AG09309 (cell line): ENCODE data around the gene TRAP1.

Experiments
- DNase-seq: peaks from one replicate; pipeline ENCODE4 v3.0.0-alpha.2; 2010; ENCODE audit warnings: low read depth
- H3K4me3 ChIP-seq: 2 replicates; pipeline ENCODE4 v1.5.1; 2011; ENCODE audit warnings: mild to moderate bottlenecking, low read depth, low read length, moderate library complexity; ENCODE audit not compliant: control insufficient read depth
- TF ChIP-seq, protein P1 (sequence below): IDR thresholded peaks from 2 replicates; pipeline ENCODE4 v1.5.1; 2011; ENCODE audit warnings: mild to moderate bottlenecking, low read depth, low read length, inconsistent platforms; ENCODE audit not compliant: insufficient read depth, control insufficient read depth; ENCODE audit errors: missing control alignments

TRAP1 gene

DNA sequence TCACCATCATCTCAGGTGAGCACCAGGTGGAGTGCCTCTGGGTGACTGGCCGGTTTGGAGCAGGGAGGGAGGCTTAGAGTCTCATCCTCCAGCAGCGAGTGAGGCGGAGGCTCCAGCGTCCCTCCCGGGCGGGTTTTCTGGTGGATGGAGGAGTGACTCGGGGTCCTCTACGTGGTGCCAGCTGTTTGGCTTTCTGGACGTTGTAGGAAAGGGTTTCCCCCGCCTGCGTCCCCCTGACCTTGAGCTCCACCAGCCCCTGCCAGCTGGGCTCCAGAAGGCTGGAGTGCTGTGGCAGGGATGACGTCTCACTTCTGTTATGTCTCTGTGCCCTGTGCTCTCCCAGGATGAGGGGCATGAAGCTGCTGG is 62.3 kb downstream of the TRAP1 start:
- TF ChIP-seq, protein P1, sequence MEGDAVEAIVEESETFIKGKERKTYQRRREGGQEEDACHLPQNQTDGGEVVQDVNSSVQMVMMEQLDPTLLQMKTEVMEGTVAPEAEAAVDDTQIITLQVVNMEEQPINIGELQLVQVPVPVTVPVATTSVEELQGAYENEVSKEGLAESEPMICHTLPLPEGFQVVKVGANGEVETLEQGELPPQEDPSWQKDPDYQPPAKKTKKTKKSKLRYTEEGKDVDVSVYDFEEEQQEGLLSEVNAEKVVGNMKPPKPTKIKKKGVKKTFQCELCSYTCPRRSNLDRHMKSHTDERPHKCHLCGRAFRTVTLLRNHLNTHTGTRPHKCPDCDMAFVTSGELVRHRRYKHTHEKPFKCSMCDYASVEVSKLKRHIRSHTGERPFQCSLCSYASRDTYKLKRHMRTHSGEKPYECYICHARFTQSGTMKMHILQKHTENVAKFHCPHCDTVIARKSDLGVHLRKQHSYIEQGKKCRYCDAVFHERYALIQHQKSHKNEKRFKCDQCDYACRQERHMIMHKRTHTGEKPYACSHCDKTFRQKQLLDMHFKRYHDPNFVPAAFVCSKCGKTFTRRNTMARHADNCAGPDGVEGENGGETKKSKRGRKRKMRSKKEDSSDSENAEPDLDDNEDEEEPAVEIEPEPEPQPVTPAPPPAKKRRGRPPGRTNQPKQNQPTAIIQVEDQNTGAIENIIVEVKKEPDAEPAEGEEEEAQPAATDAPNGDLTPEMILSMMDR, result no peak
- DNase-seq, result no peak
- no peak overlapping the region for H3K4me3 ChIP-seq

DNA sequence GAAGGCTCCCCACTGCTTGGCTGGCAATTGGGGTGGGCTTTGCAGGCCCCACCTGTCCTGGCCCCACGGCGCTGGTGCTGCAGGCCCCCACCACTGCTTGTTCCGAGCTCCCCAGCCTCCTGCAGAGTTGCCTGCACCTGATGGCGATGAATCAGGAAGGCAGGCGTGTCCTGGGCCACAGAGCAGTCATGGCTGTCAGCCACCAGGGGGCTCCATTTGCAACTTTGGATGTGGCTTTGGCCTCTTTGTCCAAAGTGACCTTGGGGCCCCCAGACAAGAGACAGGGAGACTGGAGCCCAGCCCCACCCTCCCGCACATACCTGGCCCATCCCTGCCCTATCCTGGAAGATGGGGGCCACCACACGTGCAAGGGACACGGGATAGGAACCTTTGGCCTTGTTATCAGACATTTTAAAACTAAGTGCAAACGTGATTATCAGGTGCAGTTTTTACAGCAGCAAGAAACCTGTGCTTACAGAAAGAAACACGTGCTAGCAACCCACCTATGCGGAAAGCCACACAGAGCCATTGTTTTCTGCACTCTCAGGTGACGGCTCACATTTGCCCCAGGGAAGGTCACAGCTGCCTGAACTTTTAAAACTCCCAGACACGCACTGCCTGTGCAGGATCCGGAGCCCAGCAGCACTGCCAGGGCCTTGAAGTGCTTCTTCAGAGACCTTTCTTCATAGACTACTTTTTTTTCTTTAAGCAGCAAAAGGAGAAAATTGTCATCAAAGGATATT is 62.9 kb downstream of the TRAP1 start, which contains the start of gene DNASE1:
Gene DNASE1 (plus strand): TSS at position 443 of the 743 bp plus-strand sequence. CDS start 683 bp downstream, outside the sequence.
- TF ChIP-seq, protein P1, result peak; percentile 76
- no peak within 1 kb of the TSS for H3K4me3 ChIP-seq
- peak; percentile 7 for DNase-seq

DNA sequence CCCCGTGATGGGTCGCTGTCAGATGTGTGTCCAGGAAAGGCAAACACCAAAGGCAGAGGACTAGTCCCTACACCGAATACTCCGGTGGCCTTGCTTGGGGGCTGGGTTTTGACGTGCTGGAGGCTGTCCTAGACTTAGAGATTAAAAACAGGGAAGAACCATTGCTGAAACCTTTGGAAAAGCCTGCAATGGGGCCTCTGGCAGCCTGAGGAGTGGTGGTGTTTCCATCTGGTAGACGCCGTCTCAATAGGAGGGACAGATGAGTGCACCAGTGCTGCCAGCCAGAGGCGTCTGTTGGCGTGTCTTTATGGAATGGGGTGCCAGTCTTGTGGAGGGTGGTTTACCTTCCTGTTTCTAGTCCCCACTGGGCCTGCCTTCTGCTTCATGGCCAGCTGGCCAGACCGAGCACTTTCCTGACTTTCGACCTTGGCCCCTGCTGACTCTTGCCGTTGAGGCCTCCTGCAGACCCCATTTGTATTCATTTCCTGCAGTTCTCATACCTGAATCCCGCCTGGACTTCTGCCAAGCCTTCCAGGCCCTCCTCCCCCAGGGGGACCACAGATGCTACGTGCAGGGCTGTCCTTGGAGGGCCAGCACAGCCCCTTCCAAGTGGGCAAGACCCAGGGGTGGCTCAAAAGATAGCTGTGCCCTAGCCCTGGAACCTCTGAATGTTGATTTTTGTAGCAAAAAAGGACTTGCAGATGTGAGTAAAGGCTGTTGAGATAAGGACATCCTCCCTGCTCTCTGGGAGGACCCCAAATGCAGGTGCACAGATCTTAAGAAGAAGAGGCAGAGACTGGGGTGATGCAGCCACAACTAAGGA is 64.7 kb downstream of the TRAP1 start:
- TF ChIP-seq, protein P1, result no peak
- DNase-seq, result no peak
- H3K4me3 ChIP-seq, result no peak overlapping the region

DNA sequence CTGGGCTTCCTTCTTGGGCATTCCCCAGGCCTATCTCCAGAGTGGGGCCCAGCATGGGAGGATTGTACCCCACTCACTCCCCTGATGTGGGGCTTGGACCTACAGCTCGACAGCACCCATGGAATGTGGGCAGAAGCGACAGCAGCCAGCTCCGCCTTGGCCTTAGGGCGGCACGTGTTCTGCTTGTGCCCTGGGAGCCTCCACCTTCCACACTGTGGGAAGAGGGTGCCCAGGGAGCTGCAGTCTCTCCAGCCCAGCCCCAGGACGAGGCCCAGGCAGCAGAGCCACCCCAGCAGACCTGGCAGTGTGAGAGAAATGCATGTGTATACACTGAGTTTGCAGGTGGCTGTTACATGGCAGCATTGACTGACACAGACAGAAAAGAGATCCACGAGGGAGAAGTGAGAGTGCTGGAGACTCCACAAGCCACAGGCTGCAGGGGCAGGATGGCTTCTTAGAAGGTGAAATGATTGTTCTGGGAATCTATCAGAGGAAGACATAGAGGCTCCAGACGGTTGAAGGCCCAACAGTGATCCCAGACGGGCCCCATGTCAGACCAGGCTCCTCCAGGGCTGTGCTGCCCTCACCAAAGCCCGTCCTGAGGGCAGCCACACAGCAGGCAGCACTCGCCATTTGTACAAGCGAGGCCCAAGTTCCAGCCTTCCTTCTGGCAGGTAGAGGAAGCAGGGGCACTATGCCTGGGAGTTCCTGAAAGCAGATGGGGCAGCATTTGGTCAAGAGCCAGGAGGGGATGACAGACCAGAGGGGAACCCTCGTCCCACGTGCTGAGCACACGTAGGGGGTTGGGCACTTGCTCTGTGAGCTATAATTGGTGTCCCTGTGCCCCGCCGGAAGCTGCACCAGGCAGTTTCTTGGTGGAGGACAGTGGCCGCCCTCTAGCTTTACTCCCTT is 65.6 kb downstream of the TRAP1 start:
- TF ChIP-seq, protein P1, result no peak
- no peak overlapping the region for H3K4me3 ChIP-seq

DNA sequence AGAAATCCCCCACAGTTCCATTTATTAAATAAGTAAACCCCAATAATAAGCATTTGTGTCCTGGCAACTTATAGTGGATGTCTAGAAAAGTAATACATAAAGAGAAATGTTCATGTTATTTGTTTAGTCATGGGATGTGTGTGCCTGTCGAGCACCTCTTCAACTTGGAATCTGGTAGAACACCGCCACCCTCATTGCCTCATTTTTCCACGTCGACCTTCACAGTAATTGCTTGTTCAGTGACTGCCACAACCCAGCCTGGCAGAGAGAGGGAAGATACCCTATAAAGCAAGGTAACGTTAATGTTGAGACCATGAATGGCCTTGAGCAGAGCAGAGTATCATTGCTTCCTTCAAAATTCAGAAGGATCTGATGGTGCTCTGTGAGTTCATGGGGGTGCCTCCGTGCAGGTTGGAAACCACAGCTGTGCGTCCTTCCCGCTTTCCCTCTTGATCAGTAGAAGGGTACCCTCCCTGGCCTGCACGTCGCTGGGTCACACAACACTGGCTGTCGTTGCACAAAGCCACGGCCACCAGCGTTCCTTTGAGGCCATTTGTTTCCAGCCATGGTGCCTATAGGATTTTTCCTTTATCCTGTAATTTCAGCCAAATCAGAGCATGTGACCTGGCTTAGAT is 66.6 kb downstream of the TRAP1 start:
- H3K4me3 ChIP-seq, result no peak overlapping the region
- TF ChIP-seq, protein P1, result no peak
- no peak for DNase-seq

More for the DNA sequence above, 65.6 kb downstream of the TRAP1 start:
- no peak for DNase-seq
